Liver (tissue), 9 donors: ENCODE results near the gene OLA1. TPM values are rescaled to one million over a fixed set of nuclear protein-coding genes. Genes with fewer than 3 reads are reported as not detected.

ENCODE experiments used
- DNase-seq: peaks from one replicate; pipeline ENCODE4 v3.0.0-alpha.2; 2017; ENCODE audit warnings: low spot score
- H3K27ac ChIP-seq, 2 donors: one replicate each; pipeline ENCODE4 v1.7.0; 2013; ENCODE audit warnings: inconsistent platforms in 2 of 2, low read length in 2 of 2, control low read depth in 1 of 2, low read depth in 1 of 2, mild to moderate bottlenecking in 1 of 2
- H3K27me3 ChIP-seq, 4 donors: one replicate each; pipeline versions ENCODE4 v1.6.1 to v1.7.0; 2013; ENCODE audit warnings: low read length in 3 of 4, inconsistent platforms in 1 of 4, mild to moderate bottlenecking in 1 of 4, moderate library complexity in 1 of 4; ENCODE audit not compliant: control insufficient read depth in 4 of 4, insufficient read depth in 4 of 4
- H3K36me3 ChIP-seq, 4 donors: one replicate each; pipeline versions ENCODE4 v1.6.1 to v1.7.0; 2013; ENCODE audit warnings: low read length in 3 of 4, mild to moderate bottlenecking in 3 of 4, low read depth in 1 of 4, moderate library complexity in 1 of 4; ENCODE audit not compliant: control insufficient read depth in 4 of 4, insufficient read depth in 3 of 4
- H3K4me1 ChIP-seq, 4 donors: one replicate each; pipeline versions ENCODE4 v1.6.1 to v1.7.0; 2013; ENCODE audit warnings: low read length in 3 of 4, mild to moderate bottlenecking in 3 of 4, moderate library complexity in 1 of 4; ENCODE audit not compliant: control insufficient read depth in 4 of 4, insufficient read depth in 4 of 4
- H3K4me3 ChIP-seq, 3 donors: one replicate each; pipeline versions ENCODE4 v1.6.1 to v1.7.0; 2013; ENCODE audit warnings: low read length in 3 of 3, control low read depth in 1 of 3, low read depth in 1 of 3, mild to moderate bottlenecking in 1 of 3
- H3K9ac ChIP-seq, 2 donors: one replicate each; pipeline ENCODE4 v1.7.0; 2013; ENCODE audit warnings: low read length in 2 of 2, mild to moderate bottlenecking in 2 of 2, moderate library complexity in 2 of 2, control low read depth in 1 of 2, low read depth in 1 of 2
- H3K9me3 ChIP-seq, 4 donors: one replicate each; pipeline versions ENCODE4 v1.6.1 to v1.7.0; 2013; ENCODE audit warnings: low read length in 3 of 4; ENCODE audit not compliant: control insufficient read depth in 4 of 4
- ATF3 ChIP-seq: IDR thresholded peaks from 2 replicates; pipeline ENCODE4 v1.6.1; 2016; ENCODE audit warnings: antibody characterized with exemption
- FOXA1 ChIP-seq: IDR thresholded peaks from 2 replicates; pipeline ENCODE4 v1.6.1; 2016; ENCODE audit warnings: antibody characterized with exemption
- FOXA2 ChIP-seq: IDR thresholded peaks from 2 replicates; pipeline ENCODE4 v1.6.1; 2016; ENCODE audit warnings: antibody characterized with exemption
- GABPA ChIP-seq, 2 donors: IDR thresholded peaks in 1 of 2; conservative IDR thresholded peaks in 1 of 2; 2 replicates each; pipeline ENCODE4 v1.6.1; 2016; ENCODE audit warnings: antibody characterized with exemption in 2 of 2, mild to moderate bottlenecking in 1 of 2, moderate library complexity in 1 of 2
- HNF4A ChIP-seq, 2 donors: conservative IDR thresholded peaks; 2 replicates each; pipeline ENCODE4 v1.6.1; 2016; ENCODE audit warnings: antibody characterized with exemption in 2 of 2, mild to moderate bottlenecking in 2 of 2
- HNF4G ChIP-seq: IDR thresholded peaks from 2 replicates; pipeline ENCODE4 v1.6.1; 2016; ENCODE audit warnings: antibody characterized with exemption
- JUND ChIP-seq, 2 donors: IDR thresholded peaks; 2 replicates each; pipeline ENCODE4 v1.6.1; 2016; ENCODE audit warnings: antibody characterized with exemption in 2 of 2
- MAX ChIP-seq: IDR thresholded peaks from 2 replicates; pipeline ENCODE4 v1.6.1; 2016; ENCODE audit warnings: antibody characterized with exemption
- NR2F2 ChIP-seq: IDR thresholded peaks from 2 replicates; pipeline ENCODE4 v1.6.1; 2016; ENCODE audit warnings: antibody characterized with exemption
- RAD21 ChIP-seq, 2 donors: IDR thresholded peaks; 2 replicates each; pipeline ENCODE4 v1.6.1; 2016; ENCODE audit warnings: antibody characterized with exemption in 2 of 2, mild to moderate bottlenecking in 2 of 2
- REST ChIP-seq: IDR thresholded peaks from 2 replicates; pipeline ENCODE4 v1.6.1; 2016; ENCODE audit warnings: antibody characterized with exemption, mild to moderate bottlenecking
- RXRA ChIP-seq, 2 donors: IDR thresholded peaks; 2 replicates each; pipeline ENCODE4 v1.6.1; 2017 to 2018; ENCODE audit warnings: antibody characterized with exemption in 2 of 2, mild to moderate bottlenecking in 1 of 2
- SP1 ChIP-seq: IDR thresholded peaks from 2 replicates; pipeline ENCODE4 v1.6.1; 2018; ENCODE audit warnings: antibody characterized with exemption, mild to moderate bottlenecking
- TAF1 ChIP-seq: conservative IDR thresholded peaks from 2 replicates; pipeline ENCODE4 v1.6.1; 2016; ENCODE audit warnings: antibody characterized with exemption, mild to moderate bottlenecking
- YY1 ChIP-seq: IDR thresholded peaks from 2 replicates; pipeline ENCODE4 v1.6.1; 2016; ENCODE audit warnings: antibody characterized with exemption, mild to moderate bottlenecking
- ZBTB33 ChIP-seq: IDR thresholded peaks from 2 replicates; pipeline ENCODE4 v1.6.1; 2016; ENCODE audit warnings: antibody characterized with exemption
- WGBS: extraction: QIAGEN DNeasy Blood & Tissue Kit; methylation state at CpG from one replicate; pipeline ENCODE4 v1.1.7; 2013; 5-methylcytosine and 5-hydroxymethylcytosine counted together
- polyA plus RNA-seq, 2 donors: library from polyadenylated mRNA; stranded (reverse) in 1 of 2; unstranded in 1 of 2; fragments of 200-250 nt in 1 of 2; fragments of >200 nt in 1 of 2; fragmentation: Nextera tagmentation in 1 of 2; extraction: Ambion mirVana in 1 of 2; gene quantifications; one replicate each; pipeline versions ENCODE4 v1.2.1 to v1.2.3, GENCODE V29; 2013 to 2015
- total RNA-seq, 2 donors: library from RNA; depleted of rRNA; stranded (reverse); fragments of >200 nt; gene quantifications; one replicate each; pipeline ENCODE4 v1.2.3, GENCODE V29; 2014
- donor health status: healthy.
- donor health status: healthy.
- donor health status: healthy.
- donor health status: healthy.
- donor health status: healthy.

The OLA1 gene
- total and polyA plus RNA-seq, 4 donors: 23.4 to 38.1 (median 32.3) TPM

GRCh38 chr2:174076975-174077374 is 171.4 kb downstream of the OLA1 start:
- peaks cover 0 to 3% (median 3%) of the 10 kb centered on the region in 4 donors for H3K36me3 ChIP-seq
- no peaks in the 10 kb centered on the region for H3K9me3 ChIP-seq
- 72% methylated on average over 1 of the region's 1 CpG for WGBS
- H3K27ac ChIP-seq: no peak overlapping the region
- H3K4me1 ChIP-seq: no peaks in the 10 kb centered on the region
- DNase-seq: no peak
- H3K27me3 ChIP-seq: no peaks in the 10 kb centered on the region
- TF ChIP-seq ZBTB33 (no peak), NR2F2 (no peak), MAX (no peak), RXRA (IDR thresholded peaks at IDR 0.05) (no peak), SP1 (no peak)
- H3K4me3 ChIP-seq: no peak overlapping the region
- H3K9ac ChIP-seq: no peak overlapping the region

- WGBS: 96% methylated on average over 2 of the region's 2 CpGs
- no peak for TF ChIP-seq RXRA (IDR thresholded peaks at IDR 0.05)
- TF ChIP-seq GABPA (IDR thresholded peaks at IDR 0.05 in 1 of 2, conservative IDR thresholded peaks at IDR 0.05 in 1 of 2): no peak
- TF ChIP-seq FOXA2: no peak
- TF ChIP-seq YY1: no peak
- no peak for TF ChIP-seq JUND (IDR thresholded peaks at IDR 0.05)
- no peak for TF ChIP-seq REST
- no peak for TF ChIP-seq HNF4G
- no peak for TF ChIP-seq RAD21 (IDR thresholded peaks at IDR 0.05)
- no peak for TF ChIP-seq FOXA1
- TF ChIP-seq TAF1: no peak
- TF ChIP-seq ATF3: no peak
- no peak for TF ChIP-seq MAX
- no peak for TF ChIP-seq NR2F2
- no peak for TF ChIP-seq ZBTB33
- TF ChIP-seq HNF4A (conservative IDR thresholded peaks at IDR 0.05): no peak
- no peak for DNase-seq
These were observed 172.3 kb downstream of the OLA1 start for GRCh38 chr2:174076040-174076439.

More at GRCh38 chr2:174076040-174076439, 172.3 kb downstream of the OLA1 start:
- Histone ChIP-seq H3K9me3 (no peaks in the 10 kb centered on the region), H3K36me3 (peaks cover 0 to 3% (median 3%) of the 10 kb centered on the region in 4 donors), H3K4me3 (no peak overlapping the region), H3K27ac (no peak overlapping the region), H3K9ac (no peak overlapping the region), H3K27me3 (no peaks in the 10 kb centered on the region), H3K4me1 (no peaks in the 10 kb centered on the region)
